ENCODE measurements around the gene CTNNBL1. TPM values are rescaled to one million over a fixed set of nuclear protein-coding genes. Genes with fewer than 3 reads are reported as not detected.
A peak's percentile ranks its signal among the peaks of the same experiment; 100 is the strongest.

Gene CTNNBL1
- total RNA-seq, 2 donors from 2014 or later = 43.6 to 47.7 TPM

DNA sequence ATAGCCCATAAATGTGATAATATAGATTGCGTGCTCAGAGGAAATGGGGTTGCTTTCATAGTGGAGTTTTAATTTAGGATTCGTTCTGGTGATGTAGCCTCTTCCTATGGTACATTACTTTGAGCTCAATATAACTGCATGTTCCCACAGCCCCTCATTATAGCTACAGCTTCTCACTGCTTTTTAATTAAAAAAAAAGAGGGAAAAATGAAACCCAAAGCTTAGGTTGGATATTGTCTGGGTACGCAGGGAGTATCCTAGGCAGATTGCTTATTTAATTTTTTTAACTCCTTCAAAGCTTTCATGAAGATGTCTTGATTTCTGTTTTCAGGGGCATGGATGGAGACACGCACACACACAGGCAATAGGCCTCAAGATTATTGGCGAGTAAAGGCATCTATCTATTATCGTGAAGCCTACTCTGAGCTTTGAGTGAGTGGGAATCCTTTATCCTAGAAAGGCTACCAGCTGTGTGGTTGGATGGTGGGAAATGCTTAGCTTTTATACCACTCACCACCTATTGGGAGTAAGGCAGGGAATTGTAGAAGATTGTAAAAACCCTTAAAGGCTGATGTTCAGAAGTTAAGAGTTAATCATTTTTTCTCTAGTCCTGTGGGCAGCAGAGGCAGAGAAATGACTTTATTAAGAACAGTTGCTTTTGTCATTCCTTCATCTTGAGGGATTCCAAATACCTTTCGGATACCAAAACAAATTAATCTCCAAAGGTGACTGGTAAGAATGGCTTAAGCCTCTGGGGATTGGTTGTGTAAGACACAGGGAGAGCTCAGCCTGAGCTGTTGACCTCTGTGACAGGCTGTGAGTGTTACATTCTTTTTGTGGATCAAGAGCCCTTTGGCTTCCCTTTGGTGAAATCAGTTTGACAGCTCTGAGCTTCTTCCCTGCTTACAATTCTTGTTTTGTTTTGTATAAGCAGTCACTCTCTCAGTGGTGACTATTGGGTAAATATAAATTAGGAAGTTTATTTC lies 33.4 kb downstream of the CTNNBL1 start:
- no peak overlapping the region for H3K27ac Mint-ChIP-seq
- DNase-seq = no peak
- no peak for ATAC-seq
- H3K4me1 Mint-ChIP-seq = peaks cover 27% of the 10 kb centered on the region
- H3K4me3 Mint-ChIP-seq = no peak overlapping the region
- H3K27me3 Mint-ChIP-seq = no peaks in the 10 kb centered on the region
- no peaks in the 10 kb centered on the region for H3K9me3 ChIP-seq (ENCODE audit: control insufficient read depth, low read length, poor library complexity, severe bottlenecking)
- H3K36me3 Mint-ChIP-seq (ENCODE audit: low read depth) = peaks cover 10% of the 10 kb centered on the region

DNA sequence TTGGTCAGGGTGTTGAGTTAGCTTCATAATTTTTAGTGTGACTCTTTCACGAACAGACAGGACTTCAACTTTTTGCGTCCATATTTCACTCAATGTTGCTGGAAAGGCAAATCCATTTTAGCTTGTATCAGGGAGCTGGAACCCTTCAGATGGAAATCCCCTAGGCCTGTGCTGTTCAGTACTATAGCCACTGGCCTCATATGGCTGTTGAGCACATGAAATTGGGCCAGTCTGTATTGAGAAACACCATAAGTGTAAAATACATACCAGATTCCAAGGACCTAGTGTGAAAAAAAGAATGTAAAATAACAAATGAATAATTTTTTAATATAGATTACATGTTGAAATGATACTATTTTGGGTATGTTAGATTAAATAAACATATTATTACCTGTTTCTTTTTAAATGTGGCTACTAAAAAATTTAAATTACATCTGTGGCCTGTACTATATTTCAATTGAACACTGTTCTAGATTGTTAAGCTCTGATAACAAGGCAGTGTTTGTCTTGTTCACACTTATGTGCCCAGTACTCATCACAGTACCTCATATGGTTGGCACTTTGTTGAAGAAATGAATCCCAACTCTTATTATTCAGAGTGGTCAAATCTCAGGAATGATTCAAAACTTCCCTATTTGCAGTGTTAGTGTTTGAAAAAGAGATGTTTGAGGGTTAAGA lies 34.3 kb downstream of the CTNNBL1 start:
- H3K27ac Mint-ChIP-seq = peak overlapping the region; percentile 74

DNA sequence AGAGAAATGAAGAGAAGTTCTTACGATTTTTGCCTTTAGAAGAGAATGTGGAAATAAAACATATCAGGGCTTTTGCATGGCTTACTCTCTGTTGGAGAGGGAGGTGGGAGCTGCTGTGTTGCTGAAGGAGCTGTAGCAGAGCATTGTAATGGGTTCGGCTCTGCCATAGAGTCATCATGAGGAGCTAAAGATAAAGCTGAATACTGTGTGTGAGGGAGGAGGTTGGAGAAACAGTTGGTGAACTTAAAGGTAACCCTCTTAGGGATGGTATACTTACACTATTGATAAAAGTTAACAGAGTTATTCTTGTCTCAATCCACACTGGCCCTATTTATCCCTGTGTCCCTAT lies 34.8 kb downstream of the CTNNBL1 start:
- peak overlapping the region; percentile 74 for H3K27ac Mint-ChIP-seq
- peaks cover 17% of the 10 kb centered on the region for H3K36me3 Mint-ChIP-seq (ENCODE audit: low read depth)
- DNase-seq (no peak), ATAC-seq (no peak)
- no peak overlapping the region for H3K4me3 Mint-ChIP-seq
- H3K4me1 Mint-ChIP-seq = peaks cover 32% of the 10 kb centered on the region
- no peaks in the 10 kb centered on the region for H3K27me3 Mint-ChIP-seq
- no peaks in the 10 kb centered on the region for H3K9me3 ChIP-seq (ENCODE audit: control insufficient read depth, low read length, poor library complexity, severe bottlenecking)

More for the DNA sequence above, 34.3 kb downstream of the CTNNBL1 start:
- no peak for ATAC-seq
- H3K4me3 Mint-ChIP-seq = no peak overlapping the region
- no peaks in the 10 kb centered on the region for H3K9me3 ChIP-seq (ENCODE audit: control insufficient read depth, low read length, poor library complexity, severe bottlenecking)
- peaks cover 14% of the 10 kb centered on the region for H3K36me3 Mint-ChIP-seq (ENCODE audit: low read depth)
- no peak for DNase-seq
- peaks cover 28% of the 10 kb centered on the region for H3K4me1 Mint-ChIP-seq
- no peaks in the 10 kb centered on the region for H3K27me3 Mint-ChIP-seq

DNA sequence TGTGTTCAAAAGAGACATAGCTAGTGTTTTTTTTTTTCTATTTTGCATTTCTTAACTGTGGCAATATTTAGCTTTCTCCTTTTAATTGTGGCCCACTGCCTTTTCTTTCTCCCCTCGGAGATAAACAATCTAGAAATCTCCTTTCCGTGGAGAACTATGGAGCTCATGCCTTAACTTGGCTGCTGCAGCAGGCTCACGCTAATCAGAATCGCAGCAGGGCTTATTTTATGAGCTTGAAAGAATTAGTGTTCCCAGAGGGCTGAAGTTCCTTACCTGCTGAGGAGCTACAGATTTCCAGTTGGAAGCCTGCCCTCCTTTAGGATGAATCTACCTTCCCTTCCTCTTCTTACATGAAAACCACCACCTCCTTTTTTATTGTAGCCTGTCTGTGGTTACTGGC lies 35.6 kb downstream of the CTNNBL1 start:
- Mint-ChIP-seq H3K27ac (no peak overlapping the region), H3K36me3 (ENCODE audit: low read depth) (peaks cover 18% of the 10 kb centered on the region), H3K4me3 (no peak overlapping the region), H3K4me1 (peaks cover 30% of the 10 kb centered on the region), H3K27me3 (no peaks in the 10 kb centered on the region)
- DNase-seq (no peak), ATAC-seq (no peak)
- no peaks in the 10 kb centered on the region for H3K9me3 ChIP-seq (ENCODE audit: control insufficient read depth, low read length, poor library complexity, severe bottlenecking)

DNA sequence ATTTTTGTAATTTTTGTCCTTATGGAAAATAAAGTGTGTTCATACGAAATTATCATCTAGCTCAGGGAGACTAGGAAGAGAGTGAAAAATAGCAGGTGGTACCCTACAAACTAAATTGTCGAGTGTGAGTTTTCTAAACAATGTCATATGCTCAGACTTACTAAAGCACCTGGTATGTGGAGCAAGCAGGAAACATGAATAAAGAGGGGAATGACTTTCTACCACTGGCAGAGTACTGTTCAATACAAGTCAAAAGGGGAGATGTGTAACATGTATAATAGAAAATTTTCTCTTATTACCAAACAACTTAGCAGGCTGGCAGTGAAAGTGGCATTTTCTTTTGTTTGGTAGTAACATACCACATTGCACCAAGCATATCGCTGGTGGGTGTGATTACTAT lies 36.1 kb downstream of the CTNNBL1 start:
- ATAC-seq = no peak
- H3K27ac Mint-ChIP-seq = no peak overlapping the region
- H3K9me3 ChIP-seq (ENCODE audit: control insufficient read depth, low read length, poor library complexity, severe bottlenecking) = no peaks in the 10 kb centered on the region

DNA sequence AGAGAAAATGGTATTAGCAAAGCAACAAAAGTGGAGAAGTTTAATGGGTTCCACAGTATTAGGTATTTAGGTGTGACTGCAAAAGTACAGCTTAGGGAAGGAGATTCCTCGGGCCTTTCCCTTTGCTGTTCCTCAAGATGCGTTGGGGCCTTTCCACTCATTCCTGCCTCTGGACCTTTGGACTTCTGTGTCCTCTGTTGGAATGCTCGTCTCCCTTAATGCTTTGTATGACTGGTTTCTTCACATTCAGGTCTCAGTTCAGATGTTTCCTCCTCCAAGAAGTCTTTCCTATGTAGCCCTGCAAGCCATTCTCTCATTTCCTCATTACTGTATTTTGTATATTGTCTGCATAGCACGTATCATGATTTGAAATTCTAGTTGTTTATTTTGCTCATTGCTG lies 39.6 kb downstream of the CTNNBL1 start:
- peaks cover 19% of the 10 kb centered on the region for H3K36me3 Mint-ChIP-seq (ENCODE audit: low read depth)

More for the DNA sequence above, 36.1 kb downstream of the CTNNBL1 start:
- peaks cover 29% of the 10 kb centered on the region for H3K4me1 Mint-ChIP-seq
- no peaks in the 10 kb centered on the region for H3K27me3 Mint-ChIP-seq
- no peak for DNase-seq
- H3K36me3 Mint-ChIP-seq (ENCODE audit: low read depth) = peaks cover 18% of the 10 kb centered on the region
- H3K4me3 Mint-ChIP-seq = no peak overlapping the region

DNA sequence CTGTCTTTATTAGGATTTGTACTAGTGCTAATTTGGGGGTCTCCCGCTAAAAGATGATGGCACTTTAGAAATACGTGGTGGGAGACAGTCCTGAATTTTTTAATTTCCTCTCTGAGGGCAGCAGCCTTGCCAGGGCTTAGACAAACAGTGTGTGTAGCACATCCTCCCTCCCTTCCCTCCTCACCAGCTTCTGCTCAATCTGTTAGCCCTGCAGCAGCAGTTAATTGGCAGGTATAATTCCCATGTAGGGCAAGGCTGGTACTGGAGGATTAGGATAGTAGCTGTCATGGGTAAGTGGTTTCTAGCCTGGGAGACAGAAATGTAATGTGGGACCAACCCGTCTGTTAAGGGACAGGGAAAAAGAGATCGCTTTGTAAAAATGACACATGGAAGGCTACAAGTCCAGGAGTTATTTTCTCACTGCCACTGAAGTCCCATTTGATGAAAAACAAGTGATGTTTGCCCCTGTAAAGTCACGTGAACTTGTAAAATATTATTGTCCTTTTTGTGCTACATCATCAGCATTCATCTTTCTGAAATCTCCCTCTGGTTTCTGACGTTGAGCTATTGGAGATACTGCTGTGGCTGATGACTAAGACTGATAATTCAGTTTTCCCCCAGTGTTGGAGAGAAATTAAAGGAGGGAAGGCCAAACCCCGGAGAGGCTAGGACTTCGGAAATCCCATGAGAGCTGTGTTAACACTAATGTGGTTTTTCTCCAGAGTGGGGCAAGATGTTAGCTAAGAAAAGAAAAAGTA lies 40.6 kb downstream of the CTNNBL1 start:
- Mint-ChIP-seq H3K27me3 (no peaks in the 10 kb centered on the region), H3K36me3 (ENCODE audit: low read depth) (peaks cover 20% of the 10 kb centered on the region), H3K27ac (no peak overlapping the region), H3K4me3 (no peak overlapping the region), H3K4me1 (peaks cover 17% of the 10 kb centered on the region)
- DNase-seq = no peak
- no peak for ATAC-seq
- no peaks in the 10 kb centered on the region for H3K9me3 ChIP-seq (ENCODE audit: control insufficient read depth, low read length, poor library complexity, severe bottlenecking)

More for the DNA sequence above, 39.6 kb downstream of the CTNNBL1 start:
- peaks cover 19% of the 10 kb centered on the region for H3K4me1 Mint-ChIP-seq
- DNase-seq = no peak
- H3K4me3 Mint-ChIP-seq = no peak overlapping the region
- no peak for ATAC-seq
- no peaks in the 10 kb centered on the region for H3K9me3 ChIP-seq (ENCODE audit: control insufficient read depth, low read length, poor library complexity, severe bottlenecking)
- H3K27ac Mint-ChIP-seq = no peak overlapping the region
- no peaks in the 10 kb centered on the region for H3K27me3 Mint-ChIP-seq

DNA sequence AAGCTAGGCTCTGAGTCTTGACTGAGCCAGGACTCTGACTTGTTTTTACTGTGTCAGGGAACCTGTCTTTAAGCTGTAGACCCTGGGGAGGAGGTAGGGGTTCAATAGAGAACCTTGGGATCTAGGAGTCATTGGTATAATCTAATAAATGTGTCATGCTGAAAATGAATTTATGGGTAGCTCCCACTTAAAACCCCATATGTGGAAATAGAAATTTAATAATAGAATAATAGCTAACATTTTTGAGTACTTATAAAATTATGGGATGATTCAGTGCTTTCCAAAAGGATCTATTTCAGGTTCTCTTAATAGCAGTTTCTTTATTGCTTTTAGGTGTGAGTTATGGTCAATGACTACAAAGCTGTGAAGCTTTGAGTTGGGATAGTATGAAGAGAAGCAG lies 41.7 kb downstream of the CTNNBL1 start:
- Mint-ChIP-seq H3K4me1 (peaks cover 16% of the 10 kb centered on the region), H3K36me3 (ENCODE audit: low read depth) (peaks cover 23% of the 10 kb centered on the region), H3K27me3 (no peaks in the 10 kb centered on the region), H3K27ac (no peak overlapping the region), H3K4me3 (no peak overlapping the region)
- H3K9me3 ChIP-seq (ENCODE audit: control insufficient read depth, low read length, poor library complexity, severe bottlenecking) = no peaks in the 10 kb centered on the region
- DNase-seq = no peak
- no peak for ATAC-seq

DNA sequence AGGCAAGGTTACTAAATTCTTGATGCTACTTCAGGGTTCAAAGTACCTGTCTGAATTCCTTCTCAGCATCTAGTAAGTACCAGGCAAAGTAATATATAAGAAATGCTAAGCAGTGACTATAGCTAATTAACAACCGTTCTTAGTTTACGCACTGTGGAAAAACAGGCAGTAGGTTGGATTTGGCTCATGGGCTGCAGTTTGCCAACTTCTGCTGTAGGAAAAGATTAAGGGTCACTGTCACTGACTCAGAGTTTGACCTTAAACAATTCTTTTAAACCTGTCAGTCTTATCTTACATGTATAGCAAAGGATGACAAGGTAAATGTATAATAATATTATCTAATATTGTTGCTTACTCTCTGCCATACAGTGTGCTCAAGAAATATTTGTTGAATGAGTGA lies 42.3 kb downstream of the CTNNBL1 start:
- no peaks in the 10 kb centered on the region for H3K27me3 Mint-ChIP-seq
- peaks cover 23% of the 10 kb centered on the region for H3K36me3 Mint-ChIP-seq (ENCODE audit: low read depth)

DNA sequence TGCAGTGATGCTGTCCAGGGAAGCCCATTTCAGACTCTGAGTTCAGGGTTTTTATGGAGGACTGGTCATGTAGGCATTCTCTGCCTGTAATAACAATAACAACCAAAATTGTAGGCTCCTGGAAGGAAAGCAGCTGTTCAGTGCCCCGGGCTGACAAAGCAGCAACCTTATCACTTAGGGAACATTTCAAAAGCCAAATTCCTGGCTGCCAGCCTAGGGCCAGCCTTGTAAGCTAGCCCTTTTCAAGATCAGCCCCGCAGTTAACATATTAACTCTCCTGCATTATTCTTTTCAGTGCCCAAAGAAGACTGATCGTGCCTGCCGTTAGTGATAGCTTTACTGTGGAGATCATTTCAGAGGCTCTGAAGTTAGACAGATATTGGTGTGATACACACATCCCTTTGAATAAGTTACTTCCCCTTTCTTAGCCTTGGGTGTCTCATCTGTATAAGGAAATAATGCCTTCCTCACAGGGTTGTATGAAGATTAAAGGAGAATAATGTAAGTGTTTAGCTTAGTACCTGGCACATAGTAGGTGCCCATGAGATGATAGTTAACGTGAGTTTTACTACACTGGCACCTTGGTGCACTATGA lies 44.1 kb downstream of the CTNNBL1 start:
- H3K4me3 Mint-ChIP-seq = no peak overlapping the region
- no peaks in the 10 kb centered on the region for H3K9me3 ChIP-seq (ENCODE audit: control insufficient read depth, low read length, poor library complexity, severe bottlenecking)
- H3K36me3 Mint-ChIP-seq (ENCODE audit: low read depth) = peaks cover 13% of the 10 kb centered on the region
- ATAC-seq = no peak
- DNase-seq = no peak
- no peaks in the 10 kb centered on the region for H3K27me3 Mint-ChIP-seq
- peaks cover 10% of the 10 kb centered on the region for H3K4me1 Mint-ChIP-seq
- H3K27ac Mint-ChIP-seq = no peak overlapping the region

More for the DNA sequence above, 42.3 kb downstream of the CTNNBL1 start:
- no peak for DNase-seq
- H3K9me3 ChIP-seq (ENCODE audit: control insufficient read depth, low read length, poor library complexity, severe bottlenecking) = no peaks in the 10 kb centered on the region
- no peak for ATAC-seq
- H3K27ac Mint-ChIP-seq = no peak overlapping the region
- H3K4me3 Mint-ChIP-seq = no peak overlapping the region
- H3K4me1 Mint-ChIP-seq = peaks cover 18% of the 10 kb centered on the region

DNA sequence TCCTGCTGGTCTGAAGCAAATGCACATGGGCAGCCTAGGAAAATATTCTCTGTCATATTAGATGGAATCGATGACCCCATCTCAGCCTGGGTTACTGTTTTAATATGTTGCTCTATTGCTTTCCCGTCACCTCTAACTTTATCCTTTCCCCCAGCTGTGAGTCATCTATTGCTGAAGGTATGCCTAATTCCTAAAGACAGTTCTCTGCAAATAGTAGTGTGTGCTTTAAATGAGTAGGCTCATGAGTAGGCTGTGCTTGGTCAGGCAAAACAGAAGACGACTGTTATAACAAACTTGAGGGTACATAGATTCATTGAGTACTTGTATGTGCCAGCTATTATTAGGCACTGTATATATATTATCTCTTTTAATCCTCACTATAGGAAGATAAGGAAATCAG lies 47.2 kb downstream of the CTNNBL1 start:
- no peak overlapping the region for H3K27ac Mint-ChIP-seq
- H3K36me3 Mint-ChIP-seq (ENCODE audit: low read depth) = peaks cover 8% of the 10 kb centered on the region
- ATAC-seq (no peak), DNase-seq (no peak)
- H3K4me3 Mint-ChIP-seq = no peak overlapping the region
- no peaks in the 10 kb centered on the region for H3K27me3 Mint-ChIP-seq
- peaks cover 14% of the 10 kb centered on the region for H3K4me1 Mint-ChIP-seq
- H3K9me3 ChIP-seq (ENCODE audit: control insufficient read depth, low read length, poor library complexity, severe bottlenecking) = no peaks in the 10 kb centered on the region

DNA sequence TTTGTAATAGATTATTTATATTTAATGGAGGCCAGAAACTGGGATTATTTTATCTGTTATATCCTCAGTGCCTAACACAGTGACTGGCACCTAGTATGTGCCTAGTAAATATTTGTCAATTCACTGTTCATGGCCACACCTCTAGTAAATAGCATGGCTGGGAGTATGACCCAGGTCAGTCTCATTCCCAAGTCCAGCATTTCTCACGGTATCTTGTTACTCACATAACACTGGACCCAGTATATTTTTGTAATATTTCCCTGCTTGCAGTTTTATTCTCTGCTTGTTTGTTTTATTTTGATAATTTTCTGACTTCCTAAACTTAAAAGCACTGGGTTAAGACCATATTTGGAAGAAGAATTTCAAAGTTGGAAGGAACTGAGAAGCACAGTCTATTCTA lies 47.7 kb downstream of the CTNNBL1 start:
- no peak for DNase-seq
- no peaks in the 10 kb centered on the region for H3K9me3 ChIP-seq (ENCODE audit: control insufficient read depth, low read length, poor library complexity, severe bottlenecking)
- Mint-ChIP-seq H3K36me3 (ENCODE audit: low read depth) (peaks cover 10% of the 10 kb centered on the region), H3K4me3 (no peak overlapping the region), H3K4me1 (peaks cover 14% of the 10 kb centered on the region), H3K27ac (no peak overlapping the region), H3K27me3 (no peaks in the 10 kb centered on the region)
- ATAC-seq = no peak

DNA sequence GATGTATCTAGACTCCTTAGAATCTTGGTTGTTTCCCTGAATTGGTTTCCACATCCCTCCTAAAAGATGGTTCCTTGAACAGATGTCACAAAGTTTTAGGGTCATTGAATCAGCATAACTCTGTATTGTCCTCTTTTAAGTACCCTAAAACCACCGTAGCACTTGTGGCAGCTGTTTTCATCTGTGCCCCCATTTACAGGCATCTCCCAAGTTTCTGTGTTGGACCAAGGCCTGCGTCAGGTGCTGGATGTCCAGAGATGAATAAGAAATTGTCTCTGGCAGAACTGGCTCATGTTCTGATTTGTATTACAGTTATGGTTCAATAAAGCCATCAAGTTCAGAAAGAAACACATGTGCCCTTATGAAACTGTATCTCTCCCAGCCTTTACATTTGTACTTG lies 48.3 kb downstream of the CTNNBL1 start:
- Mint-ChIP-seq H3K4me1 (peaks cover 14% of the 10 kb centered on the region), H3K4me3 (no peak overlapping the region), H3K27me3 (no peaks in the 10 kb centered on the region), H3K36me3 (ENCODE audit: low read depth) (peaks cover 10% of the 10 kb centered on the region), H3K27ac (no peak overlapping the region)
- H3K9me3 ChIP-seq (ENCODE audit: control insufficient read depth, low read length, poor library complexity, severe bottlenecking) = no peaks in the 10 kb centered on the region
- DNase-seq (no peak), ATAC-seq (no peak)

Measured in T-helper 17 cell (primary cell).